HG02938 (cell line): Measurements from ENCODE around the gene HMBS.
"Not testable (repeated sequence)": the region's sequence is repeated elsewhere in the genome, so short reads cannot be mapped to it uniquely, and the experiment has no call there.

Experiments
- ATAC-seq: cut with Tn5 transposase; IDR thresholded peaks from one replicate; pipeline ENCODE4 v1.9.1; 2021; ENCODE audit warnings: mild to moderate bottlenecking, moderate library complexity; ENCODE audit not compliant: unreplicated experiment

HMBS gene

GRCh38 chr11:119100994-119101758 lies 16.5 kb downstream of the HMBS start:
- ATAC-seq: peak; percentile 12

GRCh38 chr11:119101759-119102423 lies 17.2 kb downstream of the HMBS start, which contains the start of gene DPAGT1:
DPAGT1 (minus strand) TSS chr11:119101853; CDS start chr11:119101655, 198 bp downstream.
- ATAC-seq: peak; percentile 78

- ATAC-seq: not testable (repeated sequence)
These were observed 18.5 kb downstream of the HMBS start for GRCh38 chr11:119103161-119103664.

GRCh38 chr11:119103793-119104192 lies 19.1 kb downstream of the HMBS start:
- ATAC-seq: no peak

- ATAC-seq: peak; percentile 63
These were observed 22.2 kb downstream of the HMBS start, which contains the start of gene C2CD2L for GRCh38 chr11:119106564-119107537. C2CD2L (plus strand) TSS chr11:119107344; CDS start chr11:119107742, 398 bp downstream.

GRCh38 chr11:119107538-119108145 lies 23.0 kb downstream of the HMBS start:
- ATAC-seq: peak; percentile 23

GRCh38 chr11:119108146-119108856 lies 23.6 kb downstream of the HMBS start:
- no peak for ATAC-seq

GRCh38 chr11:119108857-119109221 lies 24.2 kb downstream of the HMBS start:
- no peak for ATAC-seq

- ATAC-seq: no peak
These were observed 25.2 kb downstream of the HMBS start for GRCh38 chr11:119109843-119110242.

GRCh38 chr11:119110439-119110838 lies 25.8 kb downstream of the HMBS start:
- ATAC-seq: no peak

- no peak for ATAC-seq
These were observed 26.8 kb downstream of the HMBS start for GRCh38 chr11:119111361-119111925.

GRCh38 chr11:119112314-119113020 lies 27.8 kb downstream of the HMBS start:
- ATAC-seq: no peak

- no peak for ATAC-seq
These were observed 29.0 kb downstream of the HMBS start for GRCh38 chr11:119113716-119114115.

GRCh38 chr11:119114351-119114750 lies 29.7 kb downstream of the HMBS start:
- no peak for ATAC-seq

GRCh38 chr11:119115484-119116234 lies 31.0 kb downstream of the HMBS start:
- no peak for ATAC-seq

- ATAC-seq: no peak
These were observed 31.5 kb downstream of the HMBS start for GRCh38 chr11:119116235-119116594.

- ATAC-seq: no peak
These were observed 31.9 kb downstream of the HMBS start for GRCh38 chr11:119116601-119117000.
